GM12891 (cell line): ENCODE measurements around the gene CHST4.

Experiments used
- PAX5 ChIP-seq: IDR thresholded peaks from 2 replicates; pipeline ENCODE4 v1.6.1; 2011; ENCODE audit warnings: low read length, moderate library complexity, mild to moderate bottlenecking; ENCODE audit not compliant: insufficient read depth, severe bottlenecking
- POLR2A ChIP-seq: IDR thresholded peaks from 2 replicates; pipeline ENCODE4 v1.6.1; 2011; ENCODE audit warnings: low read depth, low read length, control low read depth
- POLR2AphosphoS5 ChIP-seq: IDR thresholded peaks from 2 replicates; pipeline ENCODE4 v1.6.1; 2011; ENCODE audit warnings: low read depth, low read length, control low read depth
- POU2F2 ChIP-seq: IDR thresholded peaks from 2 replicates; pipeline ENCODE4 v1.6.1; 2011; ENCODE audit warnings: low read depth, mild to moderate bottlenecking, control low read depth, low read length, moderate library complexity
- SPI1 ChIP-seq: IDR thresholded peaks from 2 replicates; pipeline ENCODE4 v1.6.1; 2011; ENCODE audit warnings: low read depth, low read length, control low read depth
- TAF1 ChIP-seq: IDR thresholded peaks from 2 replicates; pipeline ENCODE4 v1.6.1; 2011; ENCODE audit warnings: low read depth, low read length, control low read depth

GRCh38 chr16:71507061-71507460, 19.2 kb upstream of the CHST4 start:
- TF ChIP-seq PAX5: no peak
- TF ChIP-seq TAF1: no peak
- TF ChIP-seq POLR2A: no peak
- no peak for TF ChIP-seq POLR2AphosphoS5
- TF ChIP-seq POU2F2: no peak
- TF ChIP-seq SPI1: no peak
